MM.1S (cell line): ENCODE data around the gene KIRREL3.

Experiments
- CTCF ChIP-seq: fragments of 300-600 bp; sonication (generic); IDR thresholded peaks from 2 replicates; pipeline ENCODE4 v1.5.1; 2016; ENCODE audit warnings: antibody characterized with exemption, low read length, mixed read lengths
- EZH2phosphoT487 ChIP-seq: fragments of 300-600 bp; sonication (generic); IDR thresholded peaks from 2 replicates; pipeline ENCODE4 v1.6.1; 2018; ENCODE audit warnings: antibody characterized with exemption, low read length

GRCh38 chr11:126501641-126502040, 498.9 kb downstream of the KIRREL3 start:
- TF ChIP-seq CTCF (no peak), EZH2phosphoT487 (no peak)
